ENCODE results near the gene CDYL.

Gene CDYL

GRCh38 chr6:4940416-4940815, 164.2 kb downstream of the CDYL start:
- DNase-seq, result no peak

GRCh38 chr6:4941782-4942672, 165.8 kb downstream of the CDYL start:
- no peak for DNase-seq

DNA sequence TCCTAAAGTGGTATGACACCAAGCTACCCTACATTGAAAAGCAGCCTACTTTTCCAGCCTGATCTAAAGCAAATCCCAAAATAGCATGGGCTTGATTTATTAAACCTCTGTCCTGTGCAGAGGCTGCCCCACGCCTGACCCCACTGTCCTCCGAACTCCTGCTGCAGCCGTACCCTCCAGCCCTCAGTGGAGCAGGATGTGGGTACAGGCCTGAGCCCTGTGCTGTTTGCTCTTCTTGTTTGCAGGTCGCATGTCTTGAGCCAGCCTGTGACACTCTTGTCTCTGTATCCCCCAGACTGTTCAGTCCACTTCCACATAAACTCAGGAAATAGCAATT, 166.4 kb downstream of the CDYL start:
- DNase-seq, result no peak

DNA sequence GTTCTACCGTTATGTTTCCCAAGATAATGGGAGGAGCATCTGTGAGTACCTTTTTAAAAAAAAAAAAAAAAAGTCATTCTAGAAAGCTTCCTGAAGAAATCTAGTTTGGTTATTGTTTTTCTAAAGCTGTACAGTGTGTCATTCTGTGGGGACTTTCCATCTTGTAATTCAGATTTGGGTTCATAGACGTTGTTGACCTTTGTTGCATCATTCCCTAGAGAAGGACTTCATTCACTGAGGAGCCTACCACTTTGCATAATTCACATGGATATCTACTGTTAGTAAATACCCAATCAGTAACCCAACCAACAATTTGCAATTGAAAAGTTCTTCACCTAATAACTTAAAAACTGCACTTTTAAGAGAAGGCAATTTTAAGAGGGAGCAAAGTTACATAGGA, 167.5 kb downstream of the CDYL start:
- DNase-seq, result no peak

DNA sequence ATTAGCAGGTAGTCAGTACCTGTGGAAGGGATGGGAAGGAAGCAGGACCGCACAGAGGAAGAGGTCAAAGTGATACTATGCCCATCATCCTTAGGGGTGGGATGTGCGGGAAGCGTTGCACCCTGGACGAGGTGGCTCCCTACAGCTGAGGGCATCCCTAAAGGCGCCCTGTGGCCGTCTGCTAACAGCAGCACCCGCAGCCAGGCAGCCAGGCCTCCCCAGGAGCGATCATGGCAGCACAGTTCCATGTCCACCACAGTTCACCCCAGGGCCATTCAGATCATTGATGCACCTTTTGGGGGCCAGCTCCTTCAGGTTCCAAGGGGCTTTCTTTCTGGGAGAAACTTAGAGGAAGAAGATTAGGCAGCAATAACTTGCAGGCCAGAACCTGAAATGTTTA, 168.1 kb downstream of the CDYL start:
- DNase-seq, result no peak

DNA sequence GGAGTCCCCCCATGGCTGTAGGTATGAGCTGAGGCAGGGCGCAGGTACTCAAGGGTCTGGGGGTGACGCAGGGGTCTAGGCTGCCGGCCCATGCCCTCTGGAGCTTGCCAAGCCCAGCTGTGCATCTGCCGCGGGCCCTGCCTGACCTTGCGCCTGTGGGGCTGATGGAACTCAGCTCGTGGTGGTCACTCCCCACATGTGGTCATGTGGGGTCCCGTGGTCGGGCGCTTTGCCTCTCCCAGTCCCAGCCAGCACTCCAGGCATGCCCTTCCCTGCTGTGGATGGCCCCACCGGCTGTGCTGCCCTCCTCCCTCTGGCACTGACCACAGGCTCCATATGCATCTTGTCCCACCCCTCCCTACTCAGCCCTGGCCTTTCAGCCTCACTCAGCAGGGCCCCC, 170.3 kb downstream of the CDYL start:
- no peak for DNase-seq

GRCh38 chr6:4947716-4948115, 171.5 kb downstream of the CDYL start:
- DNase-seq, result no peak

DNA sequence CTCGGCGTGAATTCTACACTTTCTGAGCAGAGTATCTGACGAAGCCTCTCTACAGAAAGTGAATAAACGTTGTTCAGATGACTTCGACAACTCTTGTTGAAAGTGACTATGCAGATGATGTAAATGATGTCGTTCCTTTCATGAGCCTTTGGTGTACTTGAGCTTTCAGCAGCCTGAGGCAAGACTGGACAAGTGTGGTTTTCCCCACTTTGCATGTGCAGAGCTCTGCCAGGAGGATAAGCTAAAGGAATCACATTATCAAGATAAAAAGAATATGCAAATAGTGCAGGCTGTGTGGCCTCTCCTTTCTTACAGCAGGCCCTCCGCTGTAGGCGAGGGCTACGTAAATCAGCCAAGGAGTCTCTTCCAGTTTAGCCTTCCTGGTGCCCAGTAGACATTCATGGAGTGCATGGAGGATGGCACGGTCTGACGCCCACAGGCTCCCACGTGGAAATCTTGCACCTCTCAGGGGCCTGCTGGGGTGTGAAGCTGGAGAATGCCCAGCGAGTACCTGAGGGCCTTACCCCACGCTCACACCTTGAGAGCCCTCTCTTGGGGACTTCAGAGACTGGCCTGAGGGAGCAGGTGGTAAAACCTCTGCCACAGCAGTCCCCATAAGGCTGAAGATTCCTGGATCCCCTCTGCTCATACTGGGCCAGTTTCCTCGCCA, 172.7 kb downstream of the CDYL start:
- DNase-seq, result no peak

GRCh38 chr6:4950076-4950475, 173.9 kb downstream of the CDYL start:
- no peak for DNase-seq

DNA sequence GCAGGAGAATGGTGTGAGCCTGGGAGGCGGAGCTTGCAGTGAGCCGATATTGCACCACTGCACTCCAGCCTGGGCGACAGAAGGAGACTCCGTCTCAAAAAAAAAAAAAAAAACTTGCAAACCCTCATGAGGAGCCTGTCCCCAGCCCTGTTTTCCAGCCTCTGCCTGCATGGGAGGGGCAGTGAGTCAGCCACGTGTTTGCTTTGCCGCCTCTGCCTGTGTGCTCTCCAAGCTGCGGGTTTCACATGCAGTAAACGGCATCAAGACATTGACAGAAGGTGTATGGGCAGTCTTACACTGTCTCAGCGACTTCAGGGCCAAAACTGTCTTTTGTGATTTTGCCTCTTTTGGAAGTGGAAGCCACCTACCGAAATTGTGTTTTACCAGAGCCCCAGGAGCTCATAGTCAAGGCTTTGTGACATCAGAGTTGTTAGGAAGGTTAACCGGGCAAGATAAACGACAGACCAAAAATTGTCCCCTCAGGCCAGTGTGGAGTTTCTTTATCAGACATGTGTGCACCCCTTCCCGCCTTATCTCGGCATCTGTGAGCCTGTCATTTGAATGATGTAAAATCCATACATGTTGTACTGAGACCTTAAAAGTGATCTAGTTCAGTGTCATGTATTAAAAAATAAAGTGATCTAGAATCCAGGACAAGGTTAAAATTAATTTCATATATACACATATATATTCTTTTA, 174.8 kb downstream of the CDYL start:
- DNase-seq, result no peak

- DNase-seq, result no peak
These were observed 177.2 kb downstream of the CDYL start for GRCh38 chr6:4953440-4953839.

DNA sequence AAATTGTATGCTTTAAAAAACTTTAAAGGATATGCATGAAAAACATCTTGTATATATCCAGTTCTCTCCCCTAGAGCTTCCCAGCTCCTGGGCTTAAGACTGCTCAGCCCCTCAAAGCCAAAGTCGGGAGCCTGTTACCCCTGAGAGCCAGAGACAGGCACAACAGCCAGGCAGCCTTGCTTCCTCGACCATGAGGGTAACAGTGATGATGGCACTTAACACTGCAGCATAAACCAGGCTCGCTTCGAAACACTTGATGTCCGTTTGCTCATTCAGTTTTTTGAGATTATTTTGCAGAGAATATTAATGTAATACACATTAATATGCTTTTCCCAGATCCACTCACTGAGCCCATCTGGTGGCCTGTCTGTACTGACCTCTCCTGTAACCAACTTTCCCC, 180.4 kb downstream of the CDYL start:
- no peak for DNase-seq

DNA sequence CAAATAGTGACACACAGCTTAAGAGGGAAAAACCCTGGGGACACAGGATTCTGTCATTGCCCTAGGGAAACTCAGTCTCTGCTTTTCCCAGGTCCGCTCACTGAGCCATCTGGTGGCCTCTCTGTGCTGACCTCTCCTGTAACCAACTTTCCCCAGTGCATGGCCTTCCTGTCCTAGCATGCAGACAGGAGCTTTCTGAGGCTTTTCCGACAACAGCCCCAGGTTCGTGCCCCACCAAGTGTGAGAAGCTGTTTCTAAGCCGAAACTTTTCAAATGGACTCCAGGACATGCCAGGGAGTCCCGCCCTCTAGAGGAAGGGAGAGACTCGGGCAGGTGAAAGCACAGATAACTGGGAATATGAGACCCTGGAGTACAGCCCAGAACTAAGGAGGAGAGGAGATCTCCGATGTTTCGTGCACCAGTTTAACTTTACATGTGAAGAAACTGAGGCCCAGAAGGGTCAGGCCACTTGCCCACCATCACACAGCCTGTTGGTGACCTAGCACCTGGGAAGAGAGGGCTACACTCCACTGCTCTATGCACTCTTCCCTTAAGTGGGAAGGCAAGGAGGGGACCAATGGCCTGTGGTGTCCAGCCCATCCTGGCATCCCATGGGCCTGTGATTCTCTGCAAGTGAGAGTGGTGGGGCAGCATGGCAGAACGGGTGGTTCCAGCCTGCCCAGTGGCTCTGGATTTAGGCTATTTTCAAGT, 181.5 kb downstream of the CDYL start:
- DNase-seq, result no peak

DNA sequence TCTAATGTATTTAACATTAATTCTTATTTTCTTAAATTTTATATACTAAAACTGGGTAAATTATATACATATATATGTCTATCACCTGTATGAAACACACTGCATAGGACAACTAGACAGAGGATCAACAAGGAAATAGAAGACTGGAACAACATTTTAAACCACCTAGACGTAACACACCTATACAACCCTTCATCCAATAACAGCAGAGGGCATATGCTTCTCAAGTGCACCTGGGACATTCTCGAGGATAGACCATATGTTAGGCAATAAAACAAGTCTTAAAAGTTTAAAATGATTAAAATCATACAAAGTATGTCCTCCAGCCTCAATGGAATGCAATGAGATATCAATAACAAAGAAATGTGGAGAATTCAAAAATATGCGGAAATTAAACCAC, 182.4 kb downstream of the CDYL start:
- no peak for DNase-seq

DNA sequence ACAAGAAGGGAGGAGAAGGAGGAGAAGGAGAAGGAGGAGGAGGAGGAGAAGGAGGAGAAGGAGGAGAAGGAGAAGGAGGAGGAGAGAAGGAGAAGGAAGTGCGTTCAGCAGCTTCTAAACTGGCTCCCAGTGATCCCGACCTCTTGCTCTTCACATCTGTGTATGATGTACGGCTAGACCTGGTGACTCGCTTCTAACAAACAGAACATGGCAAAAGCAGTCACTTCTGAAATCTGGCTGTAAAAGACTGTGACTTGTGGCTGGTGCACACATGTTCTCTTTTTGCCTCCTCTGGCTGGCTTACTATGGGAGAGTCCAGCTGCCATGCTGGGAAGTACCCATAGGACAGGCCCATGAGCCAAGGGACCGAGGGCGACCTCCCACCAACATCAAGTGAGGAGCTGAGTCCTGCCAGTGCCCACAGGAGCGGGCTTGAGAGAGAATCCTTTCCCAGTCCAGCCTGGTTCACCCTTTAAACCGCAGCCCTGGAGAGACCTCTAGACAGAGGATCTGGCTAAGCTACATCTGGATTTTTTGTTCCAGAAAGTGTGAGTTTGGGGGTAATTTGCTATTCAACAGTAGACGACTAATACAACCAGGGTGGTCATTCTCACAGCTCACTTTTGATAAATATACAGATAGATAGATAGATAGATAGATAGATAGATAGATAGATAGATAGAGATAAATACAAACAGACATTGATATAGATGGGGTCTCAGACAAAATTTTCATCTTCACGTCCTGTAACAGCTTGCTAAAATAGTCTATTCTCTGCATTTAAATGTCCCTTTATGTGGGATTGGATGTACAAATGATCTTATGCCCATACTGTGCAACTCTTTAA, 185.3 kb downstream of the CDYL start:
- DNase-seq, result no peak

GRCh38 chr6:4962905-4963304, 186.7 kb downstream of the CDYL start:
- no peak for DNase-seq

DNA sequence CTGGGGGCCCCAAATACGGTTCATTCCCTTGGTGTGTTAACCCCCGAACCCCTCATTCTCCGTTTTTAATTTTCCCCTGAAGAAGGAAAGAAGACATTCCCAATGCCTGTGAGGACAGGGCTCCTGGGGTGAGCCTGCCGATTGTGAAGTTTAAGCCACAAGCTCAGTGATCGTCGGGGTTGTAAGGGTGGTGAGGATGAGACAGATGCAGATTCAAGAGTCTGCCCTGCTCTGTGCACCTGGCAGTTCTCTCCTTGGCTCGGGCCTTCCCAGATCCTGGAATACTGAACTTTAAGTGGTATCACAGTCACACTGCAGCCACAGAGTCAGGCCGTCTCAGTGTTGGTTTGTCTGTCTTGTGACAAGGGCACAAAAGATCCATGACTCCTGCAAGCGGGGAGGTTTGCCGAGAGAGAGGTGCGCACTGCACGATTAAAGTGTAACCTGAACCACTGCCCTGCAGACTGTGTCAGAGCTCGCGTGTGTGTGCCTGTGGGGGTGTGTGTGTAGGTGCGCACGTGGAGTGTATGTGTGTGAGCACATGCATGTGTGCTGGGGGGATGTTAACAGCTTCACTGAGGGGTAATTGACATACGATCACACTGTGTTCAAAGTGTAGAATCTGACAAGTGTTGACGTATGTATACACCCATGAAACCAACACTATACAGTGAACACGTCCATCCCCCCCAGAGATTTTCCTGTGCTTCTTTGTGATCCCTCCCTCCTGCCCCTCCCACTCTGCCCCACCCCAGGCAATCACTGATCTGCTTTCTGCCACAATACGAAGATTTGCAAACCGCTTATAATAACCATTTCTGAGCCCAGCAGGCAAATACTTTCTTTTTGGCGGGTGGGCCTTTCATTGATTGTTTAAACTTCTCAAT, 188.7 kb downstream of the CDYL start:
- DNase-seq, result no peak

DNA sequence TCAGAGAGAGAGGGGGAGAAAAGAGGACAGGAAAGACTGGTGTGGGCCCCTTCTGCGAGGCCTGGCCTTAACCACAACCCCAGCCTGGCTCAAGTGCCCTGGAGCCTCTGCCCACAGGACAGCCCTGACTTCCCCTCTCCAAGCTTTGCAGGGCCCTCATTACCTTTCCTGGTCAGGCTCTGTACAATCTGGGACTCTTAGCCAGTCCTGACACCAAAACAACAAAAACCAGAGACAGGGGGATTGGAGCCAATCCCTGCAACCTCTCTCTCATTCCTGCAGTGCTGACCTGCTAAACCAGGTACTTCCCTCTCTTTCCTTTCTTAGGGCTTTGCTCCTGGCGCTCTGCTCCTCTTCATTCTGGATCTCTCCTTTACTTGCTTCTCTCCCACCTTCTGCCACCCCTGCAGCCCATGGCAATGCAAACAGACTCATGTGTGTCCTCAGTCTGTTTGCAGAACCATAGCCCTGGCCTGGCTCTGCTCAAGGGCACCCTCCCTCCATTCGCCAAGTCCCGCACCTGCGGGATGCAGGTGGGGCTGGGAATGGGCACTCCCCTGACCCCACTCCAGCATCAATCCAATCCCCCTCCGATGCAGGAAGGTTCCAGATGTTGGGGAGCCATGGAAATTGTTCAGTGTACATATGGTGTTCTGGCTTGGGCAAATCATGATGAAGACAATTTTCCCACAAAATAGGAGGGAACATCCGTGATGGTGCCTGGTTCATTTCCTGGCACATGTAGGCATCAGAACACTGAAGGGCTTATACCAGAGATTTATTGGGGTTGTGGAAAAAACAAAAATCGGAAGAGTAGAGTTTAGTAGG, 189.6 kb downstream of the CDYL start:
- no peak for DNase-seq

- DNase-seq, result no peak
These were observed 191.3 kb downstream of the CDYL start for GRCh38 chr6:4967301-4968030.

Data from activated T-cell treated with anti-CD3 and anti-CD28 coated beads, Interleukin-2, amount 50 U/mL, for 1 hour (primary cell).